Type B pancreatic cell (in vitro differentiated cells): ENCODE results near the gene MICAL1. TPM values are rescaled to one million over a fixed set of nuclear protein-coding genes. Genes with fewer than 3 reads are reported as not detected.

Experiments used
- DNase-seq: peaks from one replicate; pipeline ENCODE4 v3.0.0; 2021; ENCODE audit warnings: mixed read lengths; ENCODE audit not compliant: unreplicated experiment; ENCODE audit errors: extremely low spot score
- H3K27ac Mint-ChIP-seq: 2 replicates; pipeline ENCODE4 v1.8.0; 2021; ENCODE audit warnings: mild to moderate bottlenecking, mixed read lengths
- H3K27me3 Mint-ChIP-seq: 2 replicates; pipeline ENCODE4 v1.8.0; 2021; ENCODE audit warnings: mixed read lengths
- H3K36me3 Mint-ChIP-seq: 2 replicates; pipeline ENCODE4 v1.8.0; 2021; ENCODE audit warnings: mixed read lengths
- H3K4me1 Mint-ChIP-seq: one replicate; pipeline ENCODE4 v1.8.0; 2021; ENCODE audit warnings: mixed read lengths; ENCODE audit not compliant: unreplicated experiment
- H3K4me3 Mint-ChIP-seq: 2 replicates; pipeline ENCODE4 v1.8.0; 2021; ENCODE audit warnings: mild to moderate bottlenecking, mixed read lengths
- H3K9me3 Mint-ChIP-seq: 2 replicates; pipeline ENCODE4 v1.8.0; 2021; ENCODE audit warnings: mixed read lengths
- CTCF ChIP-seq: fragments of 200-600 bp; sonication (generic); conservative IDR thresholded peaks from 2 replicates; pipeline ENCODE4 v1.5.0; 2021; ENCODE audit warnings: antibody characterized with exemption, mild to moderate bottlenecking
- total RNA-seq: library from RNA; stranded (reverse); gene quantifications from 2 replicates; pipeline ENCODE4 v1.2.1, GENCODE V29; 2021; ENCODE audit warnings: low replicate concordance

MICAL1 gene
- total RNA-seq, 1 donor from 2014 or later, result 49.7 TPM

- Mint-ChIP-seq H3K4me1 (peaks cover 15% of the 10 kb centered on the region), H3K27me3 (no peaks in the 10 kb centered on the region), H3K27ac (no peak overlapping the region), H3K4me3 (no peak overlapping the region), H3K9me3 (peaks cover 5% of the 10 kb centered on the region), H3K36me3 (peaks cover 11% of the 10 kb centered on the region)
- DNase-seq, result no peak
- TF ChIP-seq CTCF, result no peak
Measured at GRCh38 chr6:109460161-109460829, 4.7 kb upstream of the MICAL1 start.

- H3K4me3 Mint-ChIP-seq, result no peak overlapping the region
- H3K36me3 Mint-ChIP-seq, result peaks cover 9% of the 10 kb centered on the region
Measured at GRCh38 chr6:109458774-109459531, 3.4 kb upstream of the MICAL1 start.

GRCh38 chr6:109457562-109457996 is 2.0 kb upstream of the MICAL1 start:
- Mint-ChIP-seq H3K27ac (peak overlapping the region; percentile 59), H3K9me3 (peaks cover 5% of the 10 kb centered on the region), H3K4me3 (peak overlapping the region; percentile 83), H3K4me1 (peaks cover 21% of the 10 kb centered on the region), H3K36me3 (peaks cover 10% of the 10 kb centered on the region), H3K27me3 (no peaks in the 10 kb centered on the region)
- TF ChIP-seq CTCF, result no peak
- no peak for DNase-seq

More at GRCh38 chr6:109458774-109459531, 3.4 kb upstream of the MICAL1 start:
- Mint-ChIP-seq H3K4me1 (peaks cover 19% of the 10 kb centered on the region), H3K27me3 (no peaks in the 10 kb centered on the region), H3K27ac (no peak overlapping the region), H3K9me3 (peaks cover 5% of the 10 kb centered on the region)
- TF ChIP-seq CTCF, result no peak
- no peak for DNase-seq

- H3K4me3 Mint-ChIP-seq, result peak overlapping the region; percentile 83
- no peak for DNase-seq
- peaks cover 23% of the 10 kb centered on the region for H3K4me1 Mint-ChIP-seq
- no peak for TF ChIP-seq CTCF
- peaks cover 2% of the 10 kb centered on the region for H3K9me3 Mint-ChIP-seq
- H3K27ac Mint-ChIP-seq, result peak overlapping the region; percentile 59
- H3K36me3 Mint-ChIP-seq, result peaks cover 6% of the 10 kb centered on the region
- no peaks in the 10 kb centered on the region for H3K27me3 Mint-ChIP-seq
Measured at GRCh38 chr6:109456710-109457561, 1.4 kb upstream of the MICAL1 start.

- Mint-ChIP-seq H3K36me3 (peaks cover 3% of the 10 kb centered on the region), H3K4me3 (peak overlapping the region; percentile 83), H3K27ac (peak overlapping the region; percentile 56), H3K4me1 (peaks cover 23% of the 10 kb centered on the region), H3K27me3 (no peaks in the 10 kb centered on the region), H3K9me3 (no peaks in the 10 kb centered on the region)
- TF ChIP-seq CTCF, result peak; percentile 13
- DNase-seq, result no peak
Measured at GRCh38 chr6:109456111-109456583, 575 bp upstream of the MICAL1 start.
